ENCODE data around the gene DAPL1.

- TF ChIP-seq CTCF (conservative IDR thresholded peaks at IDR 0.05 in 1 of 2, IDR thresholded peaks at IDR 0.05 in 1 of 2; ENCODE audit: low read depth in 1 of 2, low read length in 2 of 2) (no peak), EZH2 (IDR thresholded peaks at IDR 0.05; ENCODE audit: low read length, missing control alignments) (no peak)
Measured at GRCh38 chr2:158756976-158757375, 38.1 kb upstream of the DAPL1 start.

Measured in fibroblast of lung (primary cell).